Esophagus muscularis mucosa (tissue), 4 donors: ENCODE data around the gene ATAD2B.

ENCODE experiments used
- EP300 ChIP-seq: sonication (generic); formaldehyde crosslinking; IDR thresholded peaks from one replicate; pipeline ENCODE4 v1.6.1; 2017; ENCODE audit warnings: antibody characterized with exemption
- POLR2A ChIP-seq: fragments of 450-650 bp; IDR thresholded peaks from one replicate; pipeline ENCODE4 v1.6.1; 2017; ENCODE audit warnings: antibody characterized with exemption, moderate library complexity, mild to moderate bottlenecking, low read depth
- POLR2AphosphoS5 ChIP-seq, 2 donors: sonication (generic); formaldehyde crosslinking; IDR thresholded peaks; one replicate each; pipeline ENCODE4 v1.6.1; 2017; ENCODE audit warnings: antibody characterized with exemption in 2 of 2
- TF ChIP-seq, protein P1 (sequence below), 3 experiments: fragments of 200-600 bp in 2 of 3; fragments of 450-650 bp in 1 of 3; sonication (generic) in 2 of 3; IDR thresholded peaks; one replicate each; pipeline ENCODE4 v1.5.1; 2017 to 2019; ENCODE audit warnings: antibody characterized with exemption in 3 of 3, mild to moderate bottlenecking in 2 of 3, moderate library complexity in 1 of 3

DNA sequence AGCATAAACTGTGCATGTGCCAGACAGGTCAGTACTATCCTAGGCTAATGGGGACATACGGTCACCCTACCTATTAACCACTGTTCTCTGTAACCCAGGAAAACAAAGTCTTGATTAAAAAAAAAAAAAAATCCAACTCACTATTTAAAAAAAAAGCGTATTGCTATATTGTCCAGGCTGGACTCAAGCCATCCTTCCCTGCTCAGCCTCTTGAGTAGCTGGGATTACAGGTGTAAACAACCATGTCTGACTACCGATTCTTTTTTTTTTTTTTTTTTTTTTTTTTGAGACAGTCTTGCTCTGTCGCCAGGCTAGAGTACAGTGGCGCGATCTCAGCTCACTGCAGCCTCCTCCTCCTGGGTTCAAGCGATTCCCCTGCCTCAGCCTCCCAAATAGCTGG is 11.6 kb downstream of the ATAD2B start:
- TF ChIP-seq, protein P1, sequence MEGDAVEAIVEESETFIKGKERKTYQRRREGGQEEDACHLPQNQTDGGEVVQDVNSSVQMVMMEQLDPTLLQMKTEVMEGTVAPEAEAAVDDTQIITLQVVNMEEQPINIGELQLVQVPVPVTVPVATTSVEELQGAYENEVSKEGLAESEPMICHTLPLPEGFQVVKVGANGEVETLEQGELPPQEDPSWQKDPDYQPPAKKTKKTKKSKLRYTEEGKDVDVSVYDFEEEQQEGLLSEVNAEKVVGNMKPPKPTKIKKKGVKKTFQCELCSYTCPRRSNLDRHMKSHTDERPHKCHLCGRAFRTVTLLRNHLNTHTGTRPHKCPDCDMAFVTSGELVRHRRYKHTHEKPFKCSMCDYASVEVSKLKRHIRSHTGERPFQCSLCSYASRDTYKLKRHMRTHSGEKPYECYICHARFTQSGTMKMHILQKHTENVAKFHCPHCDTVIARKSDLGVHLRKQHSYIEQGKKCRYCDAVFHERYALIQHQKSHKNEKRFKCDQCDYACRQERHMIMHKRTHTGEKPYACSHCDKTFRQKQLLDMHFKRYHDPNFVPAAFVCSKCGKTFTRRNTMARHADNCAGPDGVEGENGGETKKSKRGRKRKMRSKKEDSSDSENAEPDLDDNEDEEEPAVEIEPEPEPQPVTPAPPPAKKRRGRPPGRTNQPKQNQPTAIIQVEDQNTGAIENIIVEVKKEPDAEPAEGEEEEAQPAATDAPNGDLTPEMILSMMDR (IDR thresholded peaks at IDR 0.05) = no peak
- TF ChIP-seq POLR2A (no peak), EP300 (no peak), POLR2AphosphoS5 (IDR thresholded peaks at IDR 0.05) (no peak)
